ENCODE data around the gene IL12B. TPM values are rescaled to one million over a fixed set of nuclear protein-coding genes. Genes with fewer than 3 reads are reported as not detected.

The IL12B gene
- total and polyA plus RNA-seq, 4 donors = not detected

- WGBS (ENCODE audit: insufficient coverage) = 60% methylated on average over 1 of the region's 3 CpGs
- Histone ChIP-seq H3K27ac (ENCODE audit: low read depth, low read length) (no peak overlapping the region), H3K4me3 (ENCODE audit: low read depth, low read length) (no peak overlapping the region)
Observed at GRCh38 chr5:159319363-159319762, 10.9 kb downstream of the IL12B start.

DNA sequence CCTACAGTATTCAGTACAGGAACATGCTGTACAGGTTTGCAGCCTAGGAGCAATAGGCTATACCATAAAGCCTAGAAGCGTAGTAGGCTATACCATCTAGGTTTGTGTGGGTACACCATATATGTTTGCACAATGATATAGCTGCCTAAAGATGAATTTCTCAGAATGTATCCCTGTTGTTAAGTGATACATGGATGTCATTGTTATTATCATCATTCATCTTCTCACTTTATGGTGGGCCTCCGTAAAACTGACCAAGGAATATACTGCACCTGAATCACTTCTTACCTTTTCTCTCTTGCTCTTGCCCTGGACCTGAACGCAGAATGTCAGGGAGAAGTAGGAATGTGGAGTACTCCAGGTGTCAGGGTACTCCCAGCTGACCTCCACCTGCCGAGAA is 11.8 kb downstream of the IL12B start:
- Histone ChIP-seq H3K27me3 (ENCODE audit: control insufficient read depth, insufficient read depth, low read length) (no peaks in the 10 kb centered on the region), H3K36me3 (ENCODE audit: control insufficient read depth, insufficient read depth, low read length) (no peaks in the 10 kb centered on the region), H3K27ac (ENCODE audit: low read depth, low read length) (no peak overlapping the region), H3K9me3 (ENCODE audit: control insufficient read depth, insufficient read depth, low read length) (no peaks in the 10 kb centered on the region), H3K4me3 (ENCODE audit: low read depth, low read length) (no peak overlapping the region), H3K4me1 (ENCODE audit: control insufficient read depth, insufficient read depth, low read length) (no peaks in the 10 kb centered on the region)
- WGBS (ENCODE audit: insufficient coverage) = 100% methylated on average over 1 of the region's 4 CpGs
- DNase-seq (ENCODE audit: low read depth in 4 of 6, low spot score in 6 of 6) = no peak

More at GRCh38 chr5:159319363-159319762, 10.9 kb downstream of the IL12B start:
- H3K4me1 ChIP-seq (ENCODE audit: control insufficient read depth, insufficient read depth, low read length) = no peaks in the 10 kb centered on the region
- no peaks in the 10 kb centered on the region for H3K27me3 ChIP-seq (ENCODE audit: control insufficient read depth, insufficient read depth, low read length)
- H3K9me3 ChIP-seq (ENCODE audit: control insufficient read depth, insufficient read depth, low read length) = no peaks in the 10 kb centered on the region
- DNase-seq (ENCODE audit: low read depth in 4 of 6, low spot score in 6 of 6) = no peak
- no peaks in the 10 kb centered on the region for H3K36me3 ChIP-seq (ENCODE audit: control insufficient read depth, insufficient read depth, low read length)

GRCh38 chr5:159317849-159318248 is 12.4 kb downstream of the IL12B start:
- H3K36me3 ChIP-seq (ENCODE audit: control insufficient read depth, insufficient read depth, low read length) = no peaks in the 10 kb centered on the region
- H3K4me1 ChIP-seq (ENCODE audit: control insufficient read depth, insufficient read depth, low read length) = no peaks in the 10 kb centered on the region
- H3K27me3 ChIP-seq (ENCODE audit: control insufficient read depth, insufficient read depth, low read length) = no peaks in the 10 kb centered on the region
- no peaks in the 10 kb centered on the region for H3K9me3 ChIP-seq (ENCODE audit: control insufficient read depth, insufficient read depth, low read length)
- DNase-seq (ENCODE audit: low read depth in 4 of 6, low spot score in 6 of 6) = no peak
- H3K27ac ChIP-seq (ENCODE audit: low read depth, low read length) = no peak overlapping the region
- no peak overlapping the region for H3K4me3 ChIP-seq (ENCODE audit: low read depth, low read length)
- no CpG with 5 or more reads among the region's 2 CpGs for WGBS (ENCODE audit: insufficient coverage)

DNA sequence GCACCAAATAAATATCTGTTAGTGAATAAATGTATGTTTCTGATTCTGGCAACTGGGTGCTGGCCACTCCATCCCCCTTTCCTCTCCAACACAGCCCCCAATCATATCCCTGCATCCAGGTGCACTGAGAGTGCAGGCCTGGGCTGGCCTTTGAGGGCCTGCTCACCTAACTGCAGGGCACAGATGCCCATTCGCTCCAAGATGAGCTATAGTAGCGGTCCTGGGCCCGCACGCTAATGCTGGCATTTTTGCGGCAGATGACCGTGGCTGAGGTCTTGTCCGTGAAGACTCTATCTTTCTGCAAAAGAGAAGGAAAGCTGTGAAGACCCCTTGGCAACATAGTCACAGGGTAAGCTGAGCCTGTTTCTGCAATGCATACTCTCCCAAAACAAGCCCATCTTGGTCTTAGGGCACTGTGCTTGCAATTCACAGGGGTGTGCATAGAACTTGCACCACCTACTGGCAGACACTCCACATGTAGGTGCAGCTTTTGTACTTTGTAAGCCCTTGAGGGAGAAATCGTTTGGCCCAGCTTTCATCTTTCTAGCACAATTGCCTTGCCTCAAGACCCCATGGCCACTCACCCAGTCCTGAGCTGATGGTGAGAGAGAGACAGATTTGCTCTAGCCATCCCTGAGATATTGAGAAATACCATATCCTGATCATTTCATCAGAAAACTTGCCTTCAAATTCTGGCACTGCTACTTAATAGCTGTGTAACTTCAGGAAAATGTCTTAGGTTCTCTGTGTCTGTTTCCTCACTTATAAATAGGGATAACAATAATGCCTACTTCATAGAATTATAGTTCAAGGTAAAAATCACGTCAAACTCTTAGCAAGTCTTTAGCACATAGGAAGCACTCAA is 13.5 kb downstream of the IL12B start:
- H3K9me3 ChIP-seq (ENCODE audit: control insufficient read depth, insufficient read depth, low read length) = no peaks in the 10 kb centered on the region
- no peak overlapping the region for H3K4me3 ChIP-seq (ENCODE audit: low read depth, low read length)
- H3K4me1 ChIP-seq (ENCODE audit: control insufficient read depth, insufficient read depth, low read length) = no peaks in the 10 kb centered on the region
- WGBS (ENCODE audit: insufficient coverage) = 90% methylated on average over 7 of the region's 9 CpGs
- H3K27me3 ChIP-seq (ENCODE audit: control insufficient read depth, insufficient read depth, low read length) = peaks cover 5% of the 10 kb centered on the region
- DNase-seq (ENCODE audit: low read depth in 4 of 6, low spot score in 6 of 6) = peak in 3 of 6 donors; percentile 5 to 55 (median 29)
- no peaks in the 10 kb centered on the region for H3K36me3 ChIP-seq (ENCODE audit: control insufficient read depth, insufficient read depth, low read length)
- H3K27ac ChIP-seq (ENCODE audit: low read depth, low read length) = no peak overlapping the region

DNA sequence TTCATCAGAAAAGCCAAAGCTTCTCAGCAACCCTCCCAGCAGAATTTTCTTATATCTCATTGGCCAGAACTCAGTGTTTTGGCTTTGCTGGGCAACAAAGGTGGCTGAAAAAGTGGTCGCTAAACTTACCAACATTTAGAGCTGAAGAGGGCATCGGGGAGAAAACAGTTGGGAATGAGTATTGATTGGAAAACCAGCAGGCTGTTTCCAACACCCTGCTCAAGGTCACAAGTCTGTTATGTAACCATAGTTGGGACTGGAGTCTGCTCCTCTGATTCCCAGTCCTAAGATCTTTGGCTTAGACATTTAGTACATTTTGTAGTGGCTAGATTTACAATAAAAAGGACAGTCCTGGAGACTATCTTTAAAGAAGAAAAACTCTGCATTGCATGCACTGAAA is 17.1 kb downstream of the IL12B start:
- no peak for DNase-seq (ENCODE audit: low read depth in 4 of 6, low spot score in 6 of 6)
- Histone ChIP-seq H3K4me1 (ENCODE audit: control insufficient read depth, insufficient read depth, low read length) (peaks cover 3% of the 10 kb centered on the region), H3K27ac (ENCODE audit: low read depth, low read length) (no peak overlapping the region), H3K4me3 (ENCODE audit: low read depth, low read length) (no peak overlapping the region), H3K9me3 (ENCODE audit: control insufficient read depth, insufficient read depth, low read length) (no peaks in the 10 kb centered on the region), H3K27me3 (ENCODE audit: control insufficient read depth, insufficient read depth, low read length) (peaks cover 18% of the 10 kb centered on the region), H3K36me3 (ENCODE audit: control insufficient read depth, insufficient read depth, low read length) (no peaks in the 10 kb centered on the region)
- 92% methylated on average over 2 of the region's 2 CpGs for WGBS (ENCODE audit: insufficient coverage)

DNA sequence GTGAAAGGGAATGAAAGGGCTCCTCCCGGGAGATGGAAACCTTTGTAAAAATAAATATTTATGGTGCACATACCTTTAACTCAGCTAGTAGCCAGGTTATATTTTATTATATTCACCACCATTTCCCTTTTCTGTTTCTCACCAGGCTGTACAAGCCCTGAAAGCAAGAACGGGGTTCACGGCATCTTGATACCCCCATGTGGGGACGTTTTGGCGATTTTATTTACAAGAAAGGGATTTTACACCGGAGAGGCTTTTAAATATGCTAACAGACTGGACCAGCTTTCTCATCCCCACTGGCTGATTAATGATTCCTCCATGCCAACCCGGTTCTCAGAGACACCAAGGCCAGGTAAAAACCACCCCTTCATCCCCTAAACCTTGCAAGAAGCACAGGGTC is 19.2 kb downstream of the IL12B start:
- no peak overlapping the region for H3K4me3 ChIP-seq (ENCODE audit: low read depth, low read length)
- H3K4me1 ChIP-seq (ENCODE audit: control insufficient read depth, insufficient read depth, low read length) = peaks cover 3% of the 10 kb centered on the region
- no peaks in the 10 kb centered on the region for H3K9me3 ChIP-seq (ENCODE audit: control insufficient read depth, insufficient read depth, low read length)
- no peak overlapping the region for H3K27ac ChIP-seq (ENCODE audit: low read depth, low read length)
- H3K27me3 ChIP-seq (ENCODE audit: control insufficient read depth, insufficient read depth, low read length) = peaks cover 18% of the 10 kb centered on the region
- no CpG with 5 or more reads among the region's 7 CpGs for WGBS (ENCODE audit: insufficient coverage)
- no peak for DNase-seq (ENCODE audit: low read depth in 4 of 6, low spot score in 6 of 6)
- H3K36me3 ChIP-seq (ENCODE audit: control insufficient read depth, insufficient read depth, low read length) = no peaks in the 10 kb centered on the region

GRCh38 chr5:159310511-159310910 is 19.8 kb downstream of the IL12B start:
- no peak overlapping the region for H3K27ac ChIP-seq (ENCODE audit: low read depth, low read length)
- WGBS (ENCODE audit: insufficient coverage) = 1% methylated on average over 26 of the region's 26 CpGs
- no peak overlapping the region for H3K4me3 ChIP-seq (ENCODE audit: low read depth, low read length)
- H3K4me1 ChIP-seq (ENCODE audit: control insufficient read depth, insufficient read depth, low read length) = peaks cover 3% of the 10 kb centered on the region
- DNase-seq (ENCODE audit: low read depth in 4 of 6, low spot score in 6 of 6) = peak in 3 of 6 donors; percentile 14 to 87 (median 46)
- H3K9me3 ChIP-seq (ENCODE audit: control insufficient read depth, insufficient read depth, low read length) = no peaks in the 10 kb centered on the region
- H3K36me3 ChIP-seq (ENCODE audit: control insufficient read depth, insufficient read depth, low read length) = no peaks in the 10 kb centered on the region
- H3K27me3 ChIP-seq (ENCODE audit: control insufficient read depth, insufficient read depth, low read length) = peaks cover 18% of the 10 kb centered on the region

DNA sequence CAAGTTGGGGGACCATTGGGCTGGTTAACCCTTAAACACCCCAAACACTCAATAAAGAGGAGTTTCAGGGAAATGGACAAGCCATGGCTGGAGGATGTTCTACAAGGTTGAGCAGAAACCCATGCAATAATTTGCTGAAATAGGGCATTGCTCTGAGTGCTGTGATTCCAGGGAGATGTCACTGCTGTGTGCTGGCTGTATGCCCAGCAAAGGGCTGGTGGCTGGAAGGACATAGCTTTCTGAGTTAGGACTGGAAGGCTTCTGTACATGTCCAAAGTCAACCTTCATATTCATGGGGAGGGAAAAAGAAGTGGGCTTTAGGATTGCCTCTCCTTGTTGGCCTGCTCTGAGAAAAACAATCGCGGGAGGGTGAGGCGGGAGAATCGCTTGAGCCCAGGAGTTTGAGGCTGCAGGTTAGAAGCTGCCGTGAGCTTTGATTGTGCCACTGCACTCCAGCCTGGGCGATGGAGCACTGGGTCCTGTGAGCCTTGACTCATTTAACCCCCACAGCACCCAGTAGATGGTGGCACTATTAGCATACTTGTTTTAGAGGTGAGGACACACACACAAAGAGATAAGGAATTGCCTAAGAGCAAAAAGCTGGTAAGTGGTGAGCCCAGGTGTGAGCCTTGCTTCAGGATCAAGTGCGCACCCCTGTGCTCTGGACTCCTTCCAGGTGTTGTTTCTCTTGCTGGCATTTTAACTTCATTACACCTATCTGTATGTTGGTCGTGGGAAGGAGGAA is 20.4 kb downstream of the IL12B start:
- WGBS (ENCODE audit: insufficient coverage) = no CpG with 5 or more reads among the region's 8 CpGs
- no peaks in the 10 kb centered on the region for H3K9me3 ChIP-seq (ENCODE audit: control insufficient read depth, insufficient read depth, low read length)
- peaks cover 18% of the 10 kb centered on the region for H3K27me3 ChIP-seq (ENCODE audit: control insufficient read depth, insufficient read depth, low read length)
- H3K4me1 ChIP-seq (ENCODE audit: control insufficient read depth, insufficient read depth, low read length) = peaks cover 3% of the 10 kb centered on the region
- DNase-seq (ENCODE audit: low read depth in 4 of 6, low spot score in 6 of 6) = peak in 3 of 6 donors; percentile 7 to 31 (median 23)
- no peak overlapping the region for H3K27ac ChIP-seq (ENCODE audit: low read depth, low read length)
- H3K36me3 ChIP-seq (ENCODE audit: control insufficient read depth, insufficient read depth, low read length) = no peaks in the 10 kb centered on the region
- no peak overlapping the region for H3K4me3 ChIP-seq (ENCODE audit: low read depth, low read length)

- Histone ChIP-seq H3K4me3 (ENCODE audit: low read depth, low read length) (no peak overlapping the region), H3K36me3 (ENCODE audit: control insufficient read depth, insufficient read depth, low read length) (no peaks in the 10 kb centered on the region), H3K4me1 (ENCODE audit: control insufficient read depth, insufficient read depth, low read length) (peaks cover 3% of the 10 kb centered on the region), H3K27ac (ENCODE audit: low read depth, low read length) (no peak overlapping the region), H3K27me3 (ENCODE audit: control insufficient read depth, insufficient read depth, low read length) (peaks cover 4% of the 10 kb centered on the region), H3K9me3 (ENCODE audit: control insufficient read depth, insufficient read depth, low read length) (no peaks in the 10 kb centered on the region)
- DNase-seq (ENCODE audit: low read depth in 4 of 6, low spot score in 6 of 6) = no peak
- 83% methylated on average over 4 of the region's 5 CpGs for WGBS (ENCODE audit: insufficient coverage)
Observed at GRCh38 chr5:159304961-159305595, 25.2 kb downstream of the IL12B start.
